Stimulated activated CD8-positive, alpha-beta memory T cell treated with anti-CD3 and anti-CD28 coated beads, Interleukin-7, amount 100 ng/mL, for 48 hours (primary cell): ENCODE results near the gene ZNF771.
"Not testable (repeated sequence)": the region's sequence is repeated elsewhere in the genome, so short reads cannot be mapped to it uniquely, and the experiment has no call there.

Source experiments
- DNase-seq, 2 donors: peaks; one replicate each; pipeline ENCODE4 v3.0.0-alpha.2; 2020; ENCODE audit warnings: low read depth in 1 of 2; ENCODE audit errors: extremely low read depth in 1 of 2

The ZNF771 gene

GRCh38 chr16:30458561-30459394 is 51.4 kb downstream of the ZNF771 start:
- DNase-seq = peak; percentile 84 to 95

- no peak for DNase-seq
These were observed 52.0 kb downstream of the ZNF771 start for GRCh38 chr16:30459456-30459855.

GRCh38 chr16:30461426-30461825 is 54.0 kb downstream of the ZNF771 start:
- not testable (repeated sequence) for DNase-seq

- DNase-seq = no peak
These were observed 56.7 kb downstream of the ZNF771 start for GRCh38 chr16:30464078-30464477.
